ENCODE data around the gene RASA2. TPM values are rescaled to one million over a fixed set of nuclear protein-coding genes. Genes with fewer than 3 reads are reported as not detected.
A peak's percentile ranks its signal among the peaks of the same experiment; 100 is the strongest.

RASA2 gene
- 8.4 and 9.9 TPM in 2 replicates for total RNA-seq
- long read RNA-seq, full-length matches to known transcripts: 2 of 11 reads
- long read RNA-seq, partial matches to known transcripts: 6 of 11 reads
- long read RNA-seq, other reads (novel, unspliced or antisense): 3 of 11 reads

GRCh38 chr3:141486746-141487520 lies at the start of gene RASA2:
TSS of gene RASA2 (plus strand) at chr3:141487027. CDS start at chr3:141487084, 57 bp downstream.
- peak; percentile 89 for DNase-seq (ENCODE audit: extremely low spot score, unreplicated experiment)
- Mint-ChIP-seq H3K4me3 (ENCODE audit: unreplicated experiment) (peak within 1 kb of the TSS; percentile 83), H3K27me3 (ENCODE audit: unreplicated experiment) (no peaks in the 10 kb centered on the region), H3K9me3 (ENCODE audit: unreplicated experiment) (no peaks in the 10 kb centered on the region), H3K4me1 (ENCODE audit: unreplicated experiment) (peaks cover 23% of the 10 kb centered on the region), H3K27ac (ENCODE audit: unreplicated experiment) (peak within 1 kb of the TSS; percentile 81), H3K36me3 (ENCODE audit: unreplicated experiment) (no peaks in the 10 kb centered on the region)
- TF ChIP-seq CTCF (IDR thresholded peaks at IDR 0.05): no peak

GRCh38 chr3:141439589-141439988 lies 47.2 kb upstream of the RASA2 start:
- Mint-ChIP-seq H3K27ac (ENCODE audit: unreplicated experiment) (peak overlapping the region; percentile 78), H3K36me3 (ENCODE audit: unreplicated experiment) (peaks cover 35% of the 10 kb centered on the region), H3K27me3 (ENCODE audit: unreplicated experiment) (no peaks in the 10 kb centered on the region), H3K9me3 (ENCODE audit: unreplicated experiment) (no peaks in the 10 kb centered on the region), H3K4me3 (ENCODE audit: unreplicated experiment) (no peak overlapping the region), H3K4me1 (ENCODE audit: unreplicated experiment) (peaks cover 33% of the 10 kb centered on the region)
- peak; percentile 0 for DNase-seq (ENCODE audit: extremely low spot score, unreplicated experiment)
- TF ChIP-seq CTCF (IDR thresholded peaks at IDR 0.05): no peak

GRCh38 chr3:141440942-141441341 lies 45.9 kb upstream of the RASA2 start:
- DNase-seq (ENCODE audit: extremely low spot score, unreplicated experiment): no peak
- Mint-ChIP-seq H3K4me3 (ENCODE audit: unreplicated experiment) (no peak overlapping the region), H3K27ac (ENCODE audit: unreplicated experiment) (peak overlapping the region; percentile 87), H3K27me3 (ENCODE audit: unreplicated experiment) (no peaks in the 10 kb centered on the region), H3K9me3 (ENCODE audit: unreplicated experiment) (no peaks in the 10 kb centered on the region), H3K36me3 (ENCODE audit: unreplicated experiment) (peaks cover 41% of the 10 kb centered on the region), H3K4me1 (ENCODE audit: unreplicated experiment) (peaks cover 33% of the 10 kb centered on the region)
- TF ChIP-seq CTCF (IDR thresholded peaks at IDR 0.05): no peak

GRCh38 chr3:141441381-141442364 lies 45.2 kb upstream of the RASA2 start:
- TF ChIP-seq CTCF (IDR thresholded peaks at IDR 0.05): peak; percentile 79
- Mint-ChIP-seq H3K27ac (ENCODE audit: unreplicated experiment) (peak overlapping the region; percentile 87), H3K4me3 (ENCODE audit: unreplicated experiment) (peak overlapping the region; percentile 38), H3K27me3 (ENCODE audit: unreplicated experiment) (no peaks in the 10 kb centered on the region), H3K36me3 (ENCODE audit: unreplicated experiment) (peaks cover 47% of the 10 kb centered on the region), H3K4me1 (ENCODE audit: unreplicated experiment) (peaks cover 33% of the 10 kb centered on the region), H3K9me3 (ENCODE audit: unreplicated experiment) (no peaks in the 10 kb centered on the region)
- DNase-seq (ENCODE audit: extremely low spot score, unreplicated experiment): no peak

Measured in osteocyte (in vitro differentiated cells).